Activated CD4-positive, alpha-beta T cell treated with anti-CD3 and anti-CD28 coated beads, Interleukin-2, amount 50 U/mL, for 16 hours (primary cell): ENCODE results near the gene C1QL2.

ENCODE experiments used
- DNase-seq: peaks from one replicate; pipeline ENCODE4 v3.0.0-alpha.2; 2020

C1QL2 gene

GRCh38 chr2:119178776-119179175 is 20.2 kb upstream of the C1QL2 start:
- no peak for DNase-seq

- DNase-seq: no peak
Observed at GRCh38 chr2:119177838-119178190, 19.3 kb upstream of the C1QL2 start.

GRCh38 chr2:119177171-119177837 is 18.8 kb upstream of the C1QL2 start:
- no peak for DNase-seq

GRCh38 chr2:119175517-119175916 is 17.0 kb upstream of the C1QL2 start:
- no peak for DNase-seq

GRCh38 chr2:119174993-119175347 is 16.4 kb upstream of the C1QL2 start:
- no peak for DNase-seq

- DNase-seq: peak; percentile 55
Observed at GRCh38 chr2:119174216-119174992, 15.9 kb upstream of the C1QL2 start.

GRCh38 chr2:119173556-119174060 is 15.1 kb upstream of the C1QL2 start:
- DNase-seq: no peak

GRCh38 chr2:119170504-119170903 is 12.0 kb upstream of the C1QL2 start:
- no peak for DNase-seq

GRCh38 chr2:119169717-119170116 is 11.2 kb upstream of the C1QL2 start:
- DNase-seq: no peak

GRCh38 chr2:119160361-119160990 is 1.9 kb upstream of the C1QL2 start:
- no peak for DNase-seq

GRCh38 chr2:119157850-119158511 is 570 bp downstream of the C1QL2 start:
- no peak for DNase-seq

- DNase-seq: no peak
Observed at GRCh38 chr2:119156891-119157773, 1.4 kb downstream of the C1QL2 start.

GRCh38 chr2:119156105-119156890 is 2.3 kb downstream of the C1QL2 start:
- DNase-seq: no peak

GRCh38 chr2:119155633-119156032 is 2.9 kb downstream of the C1QL2 start:
- DNase-seq: no peak

GRCh38 chr2:119154076-119154475 is 4.5 kb downstream of the C1QL2 start:
- DNase-seq: no peak

GRCh38 chr2:119149611-119150010 is 8.9 kb downstream of the C1QL2 start:
- no peak for DNase-seq

GRCh38 chr2:119147776-119148715 is 10.5 kb downstream of the C1QL2 start:
- no peak for DNase-seq

- no peak for DNase-seq
Observed at GRCh38 chr2:119144806-119145205, 13.7 kb downstream of the C1QL2 start.

- no peak for DNase-seq
Observed at GRCh38 chr2:119142824-119143223, 15.7 kb downstream of the C1QL2 start.

- no peak for DNase-seq
Observed at GRCh38 chr2:119137502-119137901, 21.0 kb downstream of the C1QL2 start.
